Heart left ventricle (tissue), 16 donors: ENCODE data around the gene PHACTR1. TPM values are rescaled to one million over a fixed set of nuclear protein-coding genes. Genes with fewer than 3 reads are reported as not detected.
A peak's percentile ranks its signal among the peaks of the same experiment; 100 is the strongest.

Experiments used
- ATAC-seq, 4 donors: fragments of 200-7000 bp; cut with Tn5 transposase; one replicate each; pipeline ENCODE4 v1.9.1; 2020 to 2022; ENCODE audit warnings: moderate library complexity in 4 of 4, mild to moderate bottlenecking in 3 of 4, moderate number of reproducible peaks in 1 of 4
- DNase-seq, 5 donors: peaks; one replicate each; pipeline ENCODE4 v3.0.0-alpha.2; 2020
- H3K27ac ChIP-seq, 12 donors: fragments of 200-600 bp; sonication (generic) in 4 of 12; one replicate each; pipeline versions ENCODE4 v1.5.0 to v1.8.0; 2016 to 2022; ENCODE audit warnings: mild to moderate bottlenecking in 2 of 12
- H3K27me3 ChIP-seq, 9 donors: fragments of 200-600 bp; sonication (generic) in 2 of 9; one replicate each; pipeline versions ENCODE4 v1.5.1 to v1.8.0; 2016 to 2022; ENCODE audit warnings: mild to moderate bottlenecking in 3 of 9
- H3K36me3 ChIP-seq, 9 donors: fragments of 200-600 bp; sonication (generic) in 2 of 9; one replicate each; pipeline versions ENCODE4 v1.5.0 to v1.8.0; 2018 to 2022; ENCODE audit warnings: mild to moderate bottlenecking in 2 of 9
- H3K4me1 ChIP-seq, 12 donors: fragments of 200-600 bp; sonication (generic) in 4 of 12; one replicate each; pipeline versions ENCODE4 v1.5.0 to v1.8.0; 2016 to 2022; ENCODE audit warnings: mild to moderate bottlenecking in 3 of 12
- H3K4me3 ChIP-seq, 12 donors: fragments of 200-600 bp; sonication (generic) in 4 of 12; one replicate each; pipeline versions ENCODE4 v1.5.0 to v1.8.0; 2017 to 2022; ENCODE audit warnings: mild to moderate bottlenecking in 9 of 12, moderate library complexity in 4 of 12
- H3K9me3 ChIP-seq, 12 donors: fragments of 200-600 bp; sonication (generic) in 4 of 12; one replicate each; pipeline versions ENCODE4 v1.5.0 to v1.8.0; 2016 to 2022; ENCODE audit warnings: mild to moderate bottlenecking in 1 of 12
- CTCF ChIP-seq, 12 donors: fragments of 200-600 bp; sonication (generic) in 4 of 12; IDR thresholded peaks; one replicate each; pipeline versions ENCODE4 v1.5.0 to v1.8.0; 2018 to 2022; ENCODE audit warnings: antibody characterized with exemption in 12 of 12, mild to moderate bottlenecking in 5 of 12
- POLR2A ChIP-seq, 2 donors: fragments of 450-650 bp; IDR thresholded peaks; one replicate each; pipeline ENCODE4 v1.6.1; 2017; ENCODE audit warnings: antibody characterized with exemption in 2 of 2, mild to moderate bottlenecking in 2 of 2, moderate library complexity in 2 of 2
- WGBS, 4 donors: extraction: QIAGEN DNeasy Blood & Tissue Kit in 2 of 4; methylation state at CpG; one replicate each; pipeline versions ENCODE4 v1.1.5 to v1.1.7; 2013 to 2018; 5-methylcytosine and 5-hydroxymethylcytosine counted together
- intact Hi-C, 10 donors: fragments of 100-400 bp; cut with DNase I; formaldehyde crosslinking; loops; one replicate each; pipeline versions ENCODE4 v1.11.1 to v1.14.2; 2022
- polyA plus RNA-seq, 2 donors: library from polyadenylated mRNA; stranded (reverse); fragments of 200-250 nt; gene quantifications; one replicate each; pipeline ENCODE4 v1.2.3, GENCODE V29; 2013
- total RNA-seq, 9 donors: library from RNA; depleted of rRNA in 2 of 9; stranded (reverse); fragments of >200 nt in 2 of 9; fragmentation: NEBNext Ultra II Directional in 3 of 9; extraction: Animal tissue kit (Norgen Biotek cat#: 25700) in 3 of 9; gene quantifications; one replicate each; pipeline versions ENCODE4 v1.1.0 to v1.2.4, GENCODE V29; 2016 to 2023
- donor health status: ischemic (EF 13 %, LVEDD 7.1; RV severe dilation, severe dysfunction).
- donor health status: healthy with polysubstance abuse.
- donor health status: DM: no; HTN: yes; CAD: no.
- donor health status: DM: no; HTN: no; CAD: no.
- donor health status: ischemic (EF 25% LVEDD 6.9; RV normal size, moderate dysfunction).
- donor health status: ischemic (EF 25% LVEDD 5.7; RV mildly dilated, moderate dysfunction).
- donor health status: healthy.
- donor health status: DM: yes; HTN: yes; CAD: no.
- donor health status: ischemic (EF 35%, LVEDD 5.7; RV mildly dilated, moderate dysfunction).
- donor health status: nonischemic (EF 11% LVEDD 7.7; RV severe dilation, severe dysfunction).
- donor health status: DM: yes; HTN: yes; CAD: no.
- donor health status: PGD.
- donor health status: ischemic (EF 29% LVEDD 5.4; RV normal size, mild dysfunction).
- donor health status: nonischemic (EF 23%, LVEDD 6.1; RV moderate dilation, normal function).

Gene PHACTR1
- total and polyA plus RNA-seq, 11 donors: 21.2 to 238 (median 87.4) TPM

DNA sequence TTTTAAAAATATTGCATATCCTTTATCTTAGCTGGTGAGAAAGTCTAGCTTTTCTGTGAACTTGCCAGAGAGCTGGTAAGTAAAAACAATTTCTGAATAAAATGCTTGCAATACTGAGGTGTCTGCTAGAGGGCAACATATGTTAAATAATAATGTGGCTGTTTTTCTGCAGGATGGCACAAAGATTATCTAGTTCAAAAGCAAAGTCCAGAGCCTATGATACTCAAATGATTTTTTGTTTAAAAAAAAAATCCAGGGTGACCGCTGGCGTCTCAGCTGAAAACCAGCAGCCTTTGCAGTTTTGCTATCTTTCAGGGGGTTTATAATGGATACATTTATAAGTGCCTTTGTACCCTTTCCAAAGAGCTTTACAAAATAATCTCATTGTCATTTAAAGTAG, 194.9 kb downstream of the PHACTR1 start:
- WGBS, 4 donors: 24 to 47% (median 38%) methylated on average over 2 of the region's 2 CpGs

DNA sequence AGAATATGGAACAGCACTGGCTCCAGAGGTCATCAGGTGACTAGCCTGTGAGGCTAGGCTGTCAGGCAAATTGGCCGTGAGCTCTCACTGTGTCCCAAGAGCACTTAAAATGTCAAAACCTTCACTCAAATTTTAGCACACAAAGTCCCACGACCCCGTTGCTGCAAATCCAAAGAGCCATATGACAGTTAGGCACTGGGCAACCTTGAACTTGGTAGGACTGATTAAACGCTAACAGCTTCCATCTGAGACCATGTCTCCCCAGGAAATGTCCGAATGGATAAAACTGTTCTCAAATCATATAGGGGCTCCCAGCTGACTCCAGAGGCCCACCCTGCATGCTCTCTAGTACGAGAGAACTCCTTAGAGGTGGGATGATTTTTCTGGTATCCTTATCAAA, 196.6 kb downstream of the PHACTR1 start:
- H3K27ac ChIP-seq: no peak overlapping the region
- H3K9me3 ChIP-seq: no peaks in the 10 kb centered on the region
- DNase-seq: no peak
- intact Hi-C loops: loop anchor here in 9 of 10 donors (2.0 to 10.0 kb wide), 13 partner anchors 39 to 419 kb away; partner anchors contain the start of gene TBC1D7 (in 2 of the 9)
- TF ChIP-seq CTCF (IDR thresholded peaks at IDR 0.05): no peak
- TF ChIP-seq POLR2A (IDR thresholded peaks at IDR 0.05): no peak
- peaks cover 0 to 15% (median 0%) of the 10 kb centered on the region in 12 donors for H3K4me1 ChIP-seq
- H3K36me3 ChIP-seq: no peaks in the 10 kb centered on the region
- no peak overlapping the region for H3K4me3 ChIP-seq
- ATAC-seq: no peak
- no peaks in the 10 kb centered on the region for H3K27me3 ChIP-seq
- 64 to 77% (median 74%) methylated on average over 6 of the region's 6 CpGs for WGBS, 4 donors

More for the DNA sequence above, 194.9 kb downstream of the PHACTR1 start:
- intact Hi-C loops: loop anchor here (1.0 to 10.0 kb wide), 15 partner anchors 41 to 421 kb away; partner anchors contain the start of gene TBC1D7 (in 2 of the 10)
- DNase-seq (no peak), ATAC-seq (peak in 2 of 4 donors; percentile 27 to 34)
- Histone ChIP-seq H3K27me3 (no peaks in the 10 kb centered on the region), H3K27ac (no peak overlapping the region), H3K4me1 (peaks cover 0 to 15% (median 0%) of the 10 kb centered on the region in 12 donors), H3K36me3 (no peaks in the 10 kb centered on the region), H3K9me3 (no peaks in the 10 kb centered on the region), H3K4me3 (no peak overlapping the region)
- TF ChIP-seq POLR2A (IDR thresholded peaks at IDR 0.05) (no peak), CTCF (IDR thresholded peaks at IDR 0.05) (peak; percentile 30 to 72 (median 58))

DNA sequence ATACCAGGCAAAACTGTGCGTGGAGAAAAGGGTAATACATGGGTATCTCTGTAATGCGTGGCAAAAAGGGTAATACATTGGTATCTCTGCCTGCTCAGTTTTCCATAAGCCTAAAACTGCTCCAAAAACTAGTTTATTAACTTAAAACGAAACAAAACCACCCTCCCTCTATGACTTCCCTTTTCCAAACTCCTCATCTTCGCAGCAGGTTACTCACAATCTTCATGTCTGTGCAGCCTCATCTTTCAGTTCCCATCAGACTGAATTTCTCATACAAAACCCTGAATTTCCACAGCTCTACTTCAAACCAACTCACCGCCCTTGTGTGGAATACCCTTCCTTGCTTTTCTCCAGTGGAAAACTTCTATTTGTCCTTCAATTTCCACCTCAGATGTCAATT, 199.4 kb downstream of the PHACTR1 start:
- TF ChIP-seq POLR2A (IDR thresholded peaks at IDR 0.05) (no peak), CTCF (IDR thresholded peaks at IDR 0.05) (no peak)
- ATAC-seq (no peak), DNase-seq (no peak)
- Histone ChIP-seq H3K27ac (no peak overlapping the region), H3K27me3 (no peaks in the 10 kb centered on the region), H3K36me3 (no peaks in the 10 kb centered on the region), H3K4me3 (no peak overlapping the region), H3K9me3 (no peaks in the 10 kb centered on the region), H3K4me1 (peaks cover 0 to 6% (median 0%) of the 10 kb centered on the region in 12 donors)
- intact Hi-C loops: loop anchor here in 7 of 10 donors (5.0 to 10.0 kb wide), 7 partner anchors 99 to 616 kb away; no protein-coding TSS in a partner anchor
- 82 to 91% (median 87%) methylated on average over 5 of the region's 5 CpGs for WGBS, 4 donors

DNA sequence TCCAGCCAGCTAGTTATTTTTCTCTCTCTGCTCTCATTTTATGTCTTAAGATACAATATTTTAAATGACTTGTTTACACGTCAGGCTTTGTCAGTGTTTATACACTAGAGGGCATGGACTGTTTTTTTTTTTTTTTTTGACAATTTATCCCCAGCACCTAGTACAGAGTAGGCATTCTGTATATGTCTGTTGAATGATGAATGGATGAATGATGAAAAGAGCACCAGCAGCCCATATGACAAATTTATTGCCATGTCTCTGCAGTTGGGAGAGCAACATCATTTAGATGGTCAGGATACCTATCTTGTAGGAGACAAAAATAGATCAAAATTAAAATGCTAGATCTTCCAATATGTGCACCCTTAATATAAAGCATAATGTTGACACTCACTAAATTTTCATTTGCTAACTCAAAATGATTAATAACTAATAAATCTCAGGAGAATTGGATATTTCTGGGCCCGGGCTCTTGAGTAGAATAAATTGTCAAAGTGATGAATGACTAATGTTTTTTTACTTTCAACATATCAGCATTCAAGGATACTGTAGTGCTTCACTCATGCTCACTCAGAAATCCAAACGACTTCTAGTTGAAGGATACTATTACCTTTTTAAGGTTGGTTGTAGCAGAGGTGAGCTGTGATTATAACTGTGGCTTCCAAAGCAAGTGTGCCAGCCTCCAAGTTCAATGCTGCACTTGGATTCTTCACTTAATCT, 200.0 kb downstream of the PHACTR1 start:
- Histone ChIP-seq H3K27ac (no peak overlapping the region), H3K9me3 (no peaks in the 10 kb centered on the region), H3K4me3 (no peak overlapping the region), H3K36me3 (no peaks in the 10 kb centered on the region), H3K27me3 (no peaks in the 10 kb centered on the region), H3K4me1 (peaks cover 0 to 3% (median 0%) of the 10 kb centered on the region in 12 donors)
- intact Hi-C loops: loop anchor here in 7 of 10 donors (5.0 to 10.0 kb wide), 7 partner anchors 98 to 616 kb away; no protein-coding TSS in a partner anchor
- no peak for ATAC-seq
- 78 to 82% (median 80%) methylated on average over 3 of the region's 3 CpGs for WGBS, 4 donors
- DNase-seq: no peak
- TF ChIP-seq CTCF (IDR thresholded peaks at IDR 0.05) (no peak), POLR2A (IDR thresholded peaks at IDR 0.05) (no peak)
